Dendritic cell treated with granulocyte-macrophage colony-stimulating factor and Interleukin-4, amounts not matched to agents 40 ng/mL and 50 ng/mL, for 4 days (primary cell): ENCODE results near the gene CFB.
"Not testable (repeated sequence)": the region's sequence is repeated elsewhere in the genome, so short reads cannot be mapped to it uniquely, and the experiment has no call there.

Experiments used
- H3K27ac Mint-ChIP-seq: one replicate; pipeline ENCODE4 v1.8.0; 2022; ENCODE audit warnings: mild to moderate bottlenecking, mixed read lengths
- H3K27me3 Mint-ChIP-seq: one replicate; pipeline ENCODE4 v1.8.0; 2022; ENCODE audit warnings: mild to moderate bottlenecking, mixed read lengths
- H3K36me3 Mint-ChIP-seq: one replicate; pipeline ENCODE4 v1.8.0; 2022; ENCODE audit warnings: low read depth, mixed read lengths
- H3K4me1 Mint-ChIP-seq: one replicate; pipeline ENCODE4 v1.8.0; 2022; ENCODE audit warnings: low read depth, mixed read lengths
- H3K4me3 Mint-ChIP-seq: one replicate; pipeline ENCODE4 v1.8.0; 2022; ENCODE audit warnings: mild to moderate bottlenecking, moderate library complexity, mixed read lengths
- H3K9me3 Mint-ChIP-seq: one replicate; pipeline ENCODE4 v1.8.0; 2022; ENCODE audit warnings: mixed read lengths
- intact Hi-C: fragments of 100-400 bp; cut with micrococcal nuclease; formaldehyde crosslinking; loops from one replicate; pipeline ENCODE4 v1.15.0; 2022

CFB gene

GRCh38 chr6:31905041-31905440 lies 40.9 kb upstream of the CFB start:
- no peak overlapping the region for H3K27ac Mint-ChIP-seq
- peaks cover 3% of the 10 kb centered on the region for H3K27me3 Mint-ChIP-seq
- H3K4me1 Mint-ChIP-seq, result peaks cover 56% of the 10 kb centered on the region
- peaks cover 1% of the 10 kb centered on the region for H3K36me3 Mint-ChIP-seq
- H3K9me3 Mint-ChIP-seq, result no peaks in the 10 kb centered on the region
- intact Hi-C loops, result no loop called here
- no peak overlapping the region for H3K4me3 Mint-ChIP-seq

GRCh38 chr6:31906122-31906521 lies 39.8 kb upstream of the CFB start:
- Mint-ChIP-seq H3K4me3 (no peak overlapping the region), H3K4me1 (peaks cover 51% of the 10 kb centered on the region), H3K27ac (peak overlapping the region; percentile 83), H3K36me3 (no peaks in the 10 kb centered on the region), H3K9me3 (no peaks in the 10 kb centered on the region), H3K27me3 (peaks cover 3% of the 10 kb centered on the region)
- intact Hi-C loops, result no loop called here

GRCh38 chr6:31906727-31907126 lies 39.2 kb upstream of the CFB start:
- intact Hi-C loops, H3K27me3 Mint-ChIP-seq, H3K9me3 Mint-ChIP-seq, H3K36me3 Mint-ChIP-seq, H3K4me3 Mint-ChIP-seq: not testable (repeated sequence)
- peaks cover 50% of the 10 kb centered on the region for H3K4me1 Mint-ChIP-seq
- peak overlapping the region; percentile 83 for H3K27ac Mint-ChIP-seq

- H3K36me3 Mint-ChIP-seq, result no peaks in the 10 kb centered on the region
- peaks cover 54% of the 10 kb centered on the region for H3K4me1 Mint-ChIP-seq
- H3K27me3 Mint-ChIP-seq, result peaks cover 3% of the 10 kb centered on the region
- intact Hi-C loops, result no loop called here
- peak overlapping the region; percentile 13 for H3K4me3 Mint-ChIP-seq
- no peaks in the 10 kb centered on the region for H3K9me3 Mint-ChIP-seq
- H3K27ac Mint-ChIP-seq, result peak overlapping the region; percentile 83
Measured at GRCh38 chr6:31907158-31907813, 38.6 kb upstream of the CFB start.

GRCh38 chr6:31908255-31908654 lies 37.6 kb upstream of the CFB start:
- H3K27me3 Mint-ChIP-seq, H3K4me3 Mint-ChIP-seq, H3K9me3 Mint-ChIP-seq, intact Hi-C loops, H3K36me3 Mint-ChIP-seq: not testable (repeated sequence)
- Mint-ChIP-seq H3K4me1 (peaks cover 47% of the 10 kb centered on the region), H3K27ac (peak overlapping the region; percentile 83)

GRCh38 chr6:31908791-31909190 lies 37.1 kb upstream of the CFB start:
- no peak overlapping the region for H3K4me3 Mint-ChIP-seq
- H3K27me3 Mint-ChIP-seq, result peaks cover 3% of the 10 kb centered on the region
- intact Hi-C loops, result no loop called here
- H3K36me3 Mint-ChIP-seq, result no peaks in the 10 kb centered on the region
- peaks cover 42% of the 10 kb centered on the region for H3K4me1 Mint-ChIP-seq
- no peaks in the 10 kb centered on the region for H3K9me3 Mint-ChIP-seq
- H3K27ac Mint-ChIP-seq, result peak overlapping the region; percentile 83

GRCh38 chr6:31909298-31909697 lies 36.6 kb upstream of the CFB start:
- H3K36me3 Mint-ChIP-seq, H3K9me3 Mint-ChIP-seq, H3K4me3 Mint-ChIP-seq, intact Hi-C loops, H3K27me3 Mint-ChIP-seq: not testable (repeated sequence)
- H3K4me1 Mint-ChIP-seq, result peaks cover 40% of the 10 kb centered on the region
- peak overlapping the region; percentile 25 for H3K27ac Mint-ChIP-seq

- no peaks in the 10 kb centered on the region for H3K9me3 Mint-ChIP-seq
- intact Hi-C loops, result no loop called here
- peak overlapping the region; percentile 33 for H3K27ac Mint-ChIP-seq
- no peak overlapping the region for H3K4me3 Mint-ChIP-seq
- H3K36me3 Mint-ChIP-seq, result no peaks in the 10 kb centered on the region
- no peaks in the 10 kb centered on the region for H3K27me3 Mint-ChIP-seq
- peaks cover 41% of the 10 kb centered on the region for H3K4me1 Mint-ChIP-seq
Measured at GRCh38 chr6:31911826-31912585, 33.9 kb upstream of the CFB start.

GRCh38 chr6:31915351-31915750 lies 30.5 kb upstream of the CFB start:
- intact Hi-C loops, result no loop called here
- peaks cover 44% of the 10 kb centered on the region for H3K4me1 Mint-ChIP-seq
- no peaks in the 10 kb centered on the region for H3K36me3 Mint-ChIP-seq
- no peak overlapping the region for H3K4me3 Mint-ChIP-seq
- no peaks in the 10 kb centered on the region for H3K27me3 Mint-ChIP-seq
- H3K27ac Mint-ChIP-seq, result peak overlapping the region; percentile 4
- H3K9me3 Mint-ChIP-seq, result no peaks in the 10 kb centered on the region

- H3K4me3 Mint-ChIP-seq, result no peak overlapping the region
- no peaks in the 10 kb centered on the region for H3K36me3 Mint-ChIP-seq
- peak overlapping the region; percentile 10 for H3K27ac Mint-ChIP-seq
- peaks cover 47% of the 10 kb centered on the region for H3K4me1 Mint-ChIP-seq
- no peaks in the 10 kb centered on the region for H3K27me3 Mint-ChIP-seq
- intact Hi-C loops, result no loop called here
- no peaks in the 10 kb centered on the region for H3K9me3 Mint-ChIP-seq
Measured at GRCh38 chr6:31915756-31916155, 30.1 kb upstream of the CFB start.

- H3K4me1 Mint-ChIP-seq, result peaks cover 59% of the 10 kb centered on the region
- no peaks in the 10 kb centered on the region for H3K27me3 Mint-ChIP-seq
- intact Hi-C loops, result no loop called here
- H3K4me3 Mint-ChIP-seq, result peak overlapping the region; percentile 13
- peak overlapping the region; percentile 43 for H3K27ac Mint-ChIP-seq
- no peaks in the 10 kb centered on the region for H3K36me3 Mint-ChIP-seq
- no peaks in the 10 kb centered on the region for H3K9me3 Mint-ChIP-seq
Measured at GRCh38 chr6:31918069-31918720, 27.7 kb upstream of the CFB start.

GRCh38 chr6:31919624-31920303 lies 26.1 kb upstream of the CFB start:
- Mint-ChIP-seq H3K36me3 (no peaks in the 10 kb centered on the region), H3K4me1 (peaks cover 59% of the 10 kb centered on the region), H3K27ac (peak overlapping the region; percentile 90), H3K4me3 (no peak overlapping the region), H3K27me3 (no peaks in the 10 kb centered on the region), H3K9me3 (no peaks in the 10 kb centered on the region)
- intact Hi-C loops, result no loop called here

GRCh38 chr6:31920811-31921210 lies 25.1 kb upstream of the CFB start:
- H3K27ac Mint-ChIP-seq, result peak overlapping the region; percentile 90
- H3K27me3 Mint-ChIP-seq, result no peaks in the 10 kb centered on the region
- H3K9me3 Mint-ChIP-seq, result no peaks in the 10 kb centered on the region
- H3K36me3 Mint-ChIP-seq, result no peaks in the 10 kb centered on the region
- intact Hi-C loops, result no loop called here
- H3K4me1 Mint-ChIP-seq, result peaks cover 57% of the 10 kb centered on the region
- H3K4me3 Mint-ChIP-seq, result peak overlapping the region; percentile 1

GRCh38 chr6:31922942-31923341 lies 23.0 kb upstream of the CFB start:
- no peak overlapping the region for H3K27ac Mint-ChIP-seq
- H3K4me1 Mint-ChIP-seq, result peaks cover 66% of the 10 kb centered on the region
- no peaks in the 10 kb centered on the region for H3K9me3 Mint-ChIP-seq
- peaks cover 5% of the 10 kb centered on the region for H3K36me3 Mint-ChIP-seq
- no peaks in the 10 kb centered on the region for H3K27me3 Mint-ChIP-seq
- intact Hi-C loops, result no loop called here
- no peak overlapping the region for H3K4me3 Mint-ChIP-seq
